Fibroblast of the aortic adventitia (primary cell): ENCODE results near the gene CCNE1. TPM values are rescaled to one million over a fixed set of nuclear protein-coding genes. Genes with fewer than 3 reads are reported as not detected.

ENCODE experiments used
- DNase-seq: peaks from one replicate; pipeline ENCODE4 v3.0.0-alpha.2; 2010; ENCODE audit warnings: low read depth
- H3K4me3 ChIP-seq: 2 replicates; pipeline ENCODE4 v1.5.1; 2011; ENCODE audit warnings: low read depth, mild to moderate bottlenecking, control low read depth, low read length, moderate library complexity
- total RNA-seq: library from RNA; depleted of rRNA; stranded (reverse); fragments of >200 nt; gene quantifications from 2 replicates; pipeline ENCODE4 v1.2.3, GENCODE V29; 2012; ENCODE audit warnings: low replicate concordance
- TF ChIP-seq, protein P1 (sequence below): IDR thresholded peaks from 2 replicates; pipeline ENCODE4 v1.5.1; 2011; ENCODE audit warnings: mild to moderate bottlenecking, low read length, control low read depth, inconsistent platforms; ENCODE audit not compliant: insufficient read depth

The CCNE1 gene
- total RNA-seq, result 4.8 and 5.6 TPM in 2 replicates

- H3K4me3 ChIP-seq, result peak within 1 kb of the TSS; percentile 65
- TF ChIP-seq, protein P1, sequence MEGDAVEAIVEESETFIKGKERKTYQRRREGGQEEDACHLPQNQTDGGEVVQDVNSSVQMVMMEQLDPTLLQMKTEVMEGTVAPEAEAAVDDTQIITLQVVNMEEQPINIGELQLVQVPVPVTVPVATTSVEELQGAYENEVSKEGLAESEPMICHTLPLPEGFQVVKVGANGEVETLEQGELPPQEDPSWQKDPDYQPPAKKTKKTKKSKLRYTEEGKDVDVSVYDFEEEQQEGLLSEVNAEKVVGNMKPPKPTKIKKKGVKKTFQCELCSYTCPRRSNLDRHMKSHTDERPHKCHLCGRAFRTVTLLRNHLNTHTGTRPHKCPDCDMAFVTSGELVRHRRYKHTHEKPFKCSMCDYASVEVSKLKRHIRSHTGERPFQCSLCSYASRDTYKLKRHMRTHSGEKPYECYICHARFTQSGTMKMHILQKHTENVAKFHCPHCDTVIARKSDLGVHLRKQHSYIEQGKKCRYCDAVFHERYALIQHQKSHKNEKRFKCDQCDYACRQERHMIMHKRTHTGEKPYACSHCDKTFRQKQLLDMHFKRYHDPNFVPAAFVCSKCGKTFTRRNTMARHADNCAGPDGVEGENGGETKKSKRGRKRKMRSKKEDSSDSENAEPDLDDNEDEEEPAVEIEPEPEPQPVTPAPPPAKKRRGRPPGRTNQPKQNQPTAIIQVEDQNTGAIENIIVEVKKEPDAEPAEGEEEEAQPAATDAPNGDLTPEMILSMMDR, result no peak
- DNase-seq, result peak; percentile 70
Measured at GRCh38 chr19:29811125-29812079, at the start of gene CCNE1. TSS of gene CCNE1 (plus strand) at chr19:29811991. CDS start at chr19:29812556, 565 bp downstream.

- TF ChIP-seq, protein P1, result no peak
- H3K4me3 ChIP-seq, result no peak overlapping the region
Measured at GRCh38 chr19:29763196-29763595, 48.6 kb upstream of the CCNE1 start.

GRCh38 chr19:29764361-29764760, 47.4 kb upstream of the CCNE1 start:
- TF ChIP-seq, protein P1, result no peak
- no peak for DNase-seq
- no peak overlapping the region for H3K4me3 ChIP-seq

More at GRCh38 chr19:29763196-29763595, 48.6 kb upstream of the CCNE1 start:
- no peak for DNase-seq

DNA sequence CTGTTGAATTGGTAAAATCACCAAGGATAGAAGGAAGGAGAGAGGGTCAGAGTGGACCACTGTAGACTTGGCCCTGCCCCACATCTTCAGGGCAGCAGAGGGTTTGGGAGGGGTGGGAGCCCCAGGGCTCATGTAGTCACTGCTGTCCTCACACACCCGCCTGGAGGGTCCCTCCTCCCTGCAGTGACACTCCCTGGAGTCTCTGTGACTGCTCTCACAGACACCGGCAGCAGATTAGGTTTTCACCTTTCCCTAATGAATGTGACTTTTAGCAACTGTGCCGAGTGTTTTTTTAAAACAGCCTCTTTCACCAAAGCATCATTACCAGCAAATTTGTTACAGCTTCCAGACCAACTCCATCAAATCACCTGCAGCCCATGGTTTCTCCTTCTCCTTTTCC, 45.7 kb upstream of the CCNE1 start:
- DNase-seq, result no peak
- TF ChIP-seq, protein P1, result no peak
- H3K4me3 ChIP-seq, result no peak overlapping the region

- H3K4me3 ChIP-seq, result no peak overlapping the region
- TF ChIP-seq, protein P1, result no peak
- DNase-seq, result no peak
Measured at GRCh38 chr19:29767039-29767735, 44.6 kb upstream of the CCNE1 start.

GRCh38 chr19:29768166-29768565, 43.6 kb upstream of the CCNE1 start:
- DNase-seq, result no peak
- TF ChIP-seq, protein P1, result no peak
- no peak overlapping the region for H3K4me3 ChIP-seq
